RWPE1 (cell line): ENCODE results near the gene ZNRF2.

Experiments used
- CTCF ChIA-PET: fragments of 350-600 bp; sonication (Branson Sonifier 250); formaldehyde crosslinking; extraction: SDS; loops from one replicate; lab custom pipeline; 2021; lab: Yijun Ruan, JAX
- POLR2A ChIA-PET: fragments of 400-600 bp; formaldehyde crosslinking; extraction: SDS; loops from one replicate; lab custom pipeline; 2020; ENCODE audit warnings: antibody characterized with exemption; ENCODE audit not compliant: low non-redundant PET; lab: Yijun Ruan, JAX
- DNase-seq: peaks from one replicate; pipeline ENCODE4 v3.0.0; 2012; ENCODE audit warnings: low spot score
- H3K27ac ChIP-seq: fragments of 450-650 bp; 2 replicates; pipeline ENCODE4 v1.5.1; 2017
- TF ChIP-seq, protein P1 (sequence below): fragments of 450-650 bp; conservative IDR thresholded peaks from 2 replicates; pipeline ENCODE4 v1.5.1; 2017; ENCODE audit warnings: low read depth, mild to moderate bottlenecking

Gene ZNRF2

DNA sequence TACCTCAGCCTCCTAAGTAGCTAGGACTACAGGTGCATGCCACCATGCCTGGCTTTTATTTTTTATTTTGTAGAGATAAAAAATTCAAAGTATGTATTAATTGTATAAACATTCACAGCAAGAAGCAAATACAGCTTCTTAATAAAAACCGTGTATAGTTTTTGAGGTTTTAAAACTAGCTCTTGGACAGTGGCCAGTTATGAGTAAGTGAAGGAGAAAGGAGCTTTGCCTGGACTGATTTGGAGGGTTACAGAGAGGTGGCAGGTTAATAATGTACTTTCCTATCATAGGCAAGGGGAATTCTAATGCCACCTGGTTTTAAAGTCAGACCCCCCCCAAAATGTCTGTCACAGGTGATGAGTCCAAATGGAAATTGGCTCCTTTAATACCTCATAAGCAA, 43.4 kb downstream of the ZNRF2 start:
- H3K27ac ChIP-seq = no peak overlapping the region
- no peak for DNase-seq
- CTCF ChIA-PET = interaction anchor here (0.6 kb wide), 1 partner anchor 15 kb away, joined by 7 read pairs; no protein-coding TSS in a partner anchor
- TF ChIP-seq, protein P1, sequence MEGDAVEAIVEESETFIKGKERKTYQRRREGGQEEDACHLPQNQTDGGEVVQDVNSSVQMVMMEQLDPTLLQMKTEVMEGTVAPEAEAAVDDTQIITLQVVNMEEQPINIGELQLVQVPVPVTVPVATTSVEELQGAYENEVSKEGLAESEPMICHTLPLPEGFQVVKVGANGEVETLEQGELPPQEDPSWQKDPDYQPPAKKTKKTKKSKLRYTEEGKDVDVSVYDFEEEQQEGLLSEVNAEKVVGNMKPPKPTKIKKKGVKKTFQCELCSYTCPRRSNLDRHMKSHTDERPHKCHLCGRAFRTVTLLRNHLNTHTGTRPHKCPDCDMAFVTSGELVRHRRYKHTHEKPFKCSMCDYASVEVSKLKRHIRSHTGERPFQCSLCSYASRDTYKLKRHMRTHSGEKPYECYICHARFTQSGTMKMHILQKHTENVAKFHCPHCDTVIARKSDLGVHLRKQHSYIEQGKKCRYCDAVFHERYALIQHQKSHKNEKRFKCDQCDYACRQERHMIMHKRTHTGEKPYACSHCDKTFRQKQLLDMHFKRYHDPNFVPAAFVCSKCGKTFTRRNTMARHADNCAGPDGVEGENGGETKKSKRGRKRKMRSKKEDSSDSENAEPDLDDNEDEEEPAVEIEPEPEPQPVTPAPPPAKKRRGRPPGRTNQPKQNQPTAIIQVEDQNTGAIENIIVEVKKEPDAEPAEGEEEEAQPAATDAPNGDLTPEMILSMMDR = no peak
- POLR2A ChIA-PET = no interaction called here

DNA sequence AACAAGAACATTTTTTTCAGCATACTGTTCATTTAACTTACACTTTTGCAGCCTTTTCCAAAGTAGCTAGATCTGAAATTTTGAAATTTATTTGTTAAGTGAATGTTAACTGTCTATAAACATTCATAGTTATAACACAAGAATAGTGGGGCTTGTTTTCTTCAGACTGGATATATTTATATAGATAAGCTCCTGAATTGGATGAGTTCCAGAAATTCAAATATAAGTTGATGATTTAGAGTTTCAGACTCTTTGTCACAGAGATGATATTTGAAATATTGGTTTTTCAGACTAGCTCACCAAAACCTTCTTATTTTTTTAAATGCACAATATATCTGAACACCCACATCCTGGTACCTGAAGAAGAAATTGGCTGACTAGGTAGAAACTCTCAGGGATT, 44.0 kb downstream of the ZNRF2 start:
- TF ChIP-seq, protein P1 = no peak
- DNase-seq = no peak
- ChIA-PET CTCF (no interaction called here), POLR2A (no interaction called here)
- no peak overlapping the region for H3K27ac ChIP-seq

DNA sequence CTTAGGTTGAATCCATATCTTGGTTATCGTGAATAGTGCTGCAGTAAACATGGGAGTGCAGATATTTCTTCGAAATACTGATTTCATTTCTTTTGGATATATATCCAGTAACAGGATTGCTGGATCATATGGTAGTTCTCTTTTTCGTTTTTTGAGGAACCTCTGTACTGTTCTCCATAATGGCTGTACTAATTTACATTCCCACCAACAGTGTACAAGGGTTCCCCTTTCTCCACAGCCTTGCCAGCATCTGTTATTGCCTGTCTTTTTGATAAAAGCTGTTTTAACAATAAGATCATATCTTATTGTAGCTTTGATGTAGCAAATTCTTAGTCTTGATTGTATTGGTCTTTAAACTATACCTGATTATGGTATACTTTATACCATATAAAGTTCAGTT, 45.3 kb downstream of the ZNRF2 start:
- DNase-seq = no peak
- no peak overlapping the region for H3K27ac ChIP-seq
- ChIA-PET POLR2A (no interaction called here), CTCF (no interaction called here)
- TF ChIP-seq, protein P1 = no peak

DNA sequence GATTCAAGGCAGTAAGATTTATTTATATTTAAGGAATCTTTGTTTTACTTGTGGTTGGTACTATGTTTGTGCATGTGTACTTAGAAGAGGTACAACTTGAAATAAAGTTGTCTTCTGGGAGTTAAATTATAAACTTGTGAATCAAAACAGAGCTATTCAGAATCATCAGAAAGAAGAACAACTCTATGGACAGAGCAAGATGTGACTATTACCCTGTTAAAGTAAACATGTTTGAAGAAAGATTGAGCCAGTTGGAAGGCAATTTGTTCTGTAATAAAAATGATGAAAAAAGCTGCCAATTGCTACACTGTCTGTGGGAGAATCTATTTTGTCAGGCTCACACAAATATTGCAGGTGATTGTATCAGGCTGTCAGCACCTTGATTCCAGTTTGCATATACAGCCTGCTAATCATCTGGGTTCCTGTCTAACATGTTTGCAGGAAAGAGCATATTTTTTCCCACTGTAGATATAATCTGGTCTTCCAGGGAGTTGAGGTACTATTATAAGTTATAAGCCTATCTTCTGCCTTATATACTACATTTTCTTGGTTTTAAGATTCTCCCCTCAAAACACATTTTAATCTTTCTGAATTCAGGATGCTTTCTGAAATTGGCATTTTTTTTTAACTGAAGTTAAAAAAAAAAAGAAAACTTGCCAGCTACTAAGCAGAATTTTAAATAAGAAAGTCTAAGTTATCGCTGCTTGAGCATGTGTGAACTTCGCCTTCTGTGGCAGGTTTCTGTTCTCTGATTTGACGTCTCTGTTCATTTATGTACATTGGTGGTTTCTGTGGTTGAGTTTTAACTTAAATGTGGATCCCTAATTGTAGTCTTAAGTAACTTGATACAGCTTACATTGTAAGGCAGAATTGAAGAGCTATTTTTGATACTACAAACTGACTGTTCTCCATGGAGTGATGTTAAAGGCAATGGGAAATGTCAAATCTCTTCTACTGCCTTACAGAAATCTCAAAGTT, 46.0 kb downstream of the ZNRF2 start:
- CTCF ChIA-PET = no interaction called here
- POLR2A ChIA-PET = no interaction called here
- no peak overlapping the region for H3K27ac ChIP-seq
- TF ChIP-seq, protein P1 = no peak
- DNase-seq = no peak

DNA sequence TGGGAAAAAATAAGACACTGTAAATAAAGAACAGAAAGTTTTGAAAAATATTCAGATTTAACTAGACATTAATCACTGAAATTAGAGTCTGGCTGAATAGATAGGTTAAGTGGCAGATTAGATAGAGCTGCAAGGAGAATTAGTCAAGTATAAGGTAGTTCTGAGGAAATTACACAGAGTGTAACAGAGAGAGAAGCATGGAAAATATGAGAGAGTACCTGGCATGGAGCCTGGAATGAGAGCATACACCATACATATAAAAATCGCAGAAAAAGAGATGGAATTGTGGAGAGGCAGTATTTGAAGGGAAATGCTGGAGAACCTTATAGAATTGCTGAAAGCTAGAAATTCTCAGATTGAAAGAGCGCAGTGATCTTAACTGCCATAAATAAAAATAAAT, 46.9 kb downstream of the ZNRF2 start:
- CTCF ChIA-PET = interaction anchor here (0.7 kb wide), 1 partner anchor 33 kb away, joined by 3 read pairs; no protein-coding TSS in a partner anchor
- DNase-seq = no peak
- TF ChIP-seq, protein P1 = no peak
- POLR2A ChIA-PET = no interaction called here
- no peak overlapping the region for H3K27ac ChIP-seq

DNA sequence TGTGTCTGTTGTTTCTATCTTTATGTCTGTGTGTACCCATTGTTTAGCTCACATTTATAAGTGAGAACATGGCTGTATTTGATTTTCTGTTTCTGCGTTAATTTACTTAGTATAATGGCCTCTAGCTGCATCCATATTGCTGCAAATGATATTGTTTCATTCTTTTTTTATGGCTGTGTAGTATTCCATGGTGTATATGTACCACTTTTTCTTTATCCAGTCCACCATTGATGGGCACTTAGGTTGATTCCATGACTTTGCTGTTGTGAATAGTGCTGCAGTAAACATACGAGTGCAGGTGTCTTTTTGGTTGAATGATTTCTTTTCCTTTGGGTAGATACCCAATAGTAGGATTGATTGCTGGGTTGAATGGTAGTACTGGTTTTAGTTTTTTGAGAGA, 48.2 kb downstream of the ZNRF2 start:
- ChIA-PET CTCF (interaction anchor here (0.6 kb wide), 1 partner anchor 11 kb away, joined by 3 read pairs; no protein-coding TSS in a partner anchor), POLR2A (interaction anchor here (0.6 kb wide), 1 partner anchor 23 kb away, joined by 3 read pairs; no protein-coding TSS in a partner anchor)
- DNase-seq = no peak
- TF ChIP-seq, protein P1 = no peak
- no peak overlapping the region for H3K27ac ChIP-seq
